ENCODE data around the gene SMYD2. TPM values are rescaled to one million over a fixed set of nuclear protein-coding genes. Genes with fewer than 3 reads are reported as not detected.

Gene SMYD2
- total RNA-seq, 4 donors from 2014 or later: 25.3 to 30.7 (median 27.8) TPM

DNA sequence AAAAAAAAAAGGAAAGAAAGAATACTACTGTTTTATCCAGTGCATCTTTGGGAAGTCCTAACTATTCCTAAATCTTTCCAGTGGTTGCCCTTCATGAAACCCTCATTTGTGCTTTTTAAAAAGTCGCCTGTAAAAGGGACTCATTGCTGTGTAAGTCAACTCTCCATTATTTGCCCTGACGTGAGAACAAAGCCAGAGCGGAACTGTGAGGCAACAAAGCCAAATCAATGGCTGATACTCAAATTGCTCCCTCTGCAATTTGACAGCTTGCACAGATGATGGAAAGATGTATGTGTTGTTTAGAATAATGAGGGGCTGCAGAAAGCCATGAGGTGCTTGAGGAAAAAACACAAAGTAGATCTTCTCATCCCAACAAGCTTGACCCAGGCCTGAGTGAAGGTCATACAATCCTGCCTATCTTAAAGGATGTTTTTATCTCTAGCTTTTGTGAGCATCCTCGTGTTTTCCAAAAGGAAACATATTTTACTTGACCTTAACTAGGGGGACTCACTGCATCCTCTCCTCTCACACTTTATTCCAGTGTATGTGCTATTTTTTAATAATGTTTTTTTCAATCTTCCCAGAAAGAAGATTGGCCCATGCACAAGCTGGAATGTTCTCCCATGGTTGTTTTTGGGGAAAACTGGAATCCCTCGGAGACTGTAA, 33.4 kb downstream of the SMYD2 start:
- H3K4me3 ChIP-seq: no peak overlapping the region
- TF ChIP-seq, protein P1, sequence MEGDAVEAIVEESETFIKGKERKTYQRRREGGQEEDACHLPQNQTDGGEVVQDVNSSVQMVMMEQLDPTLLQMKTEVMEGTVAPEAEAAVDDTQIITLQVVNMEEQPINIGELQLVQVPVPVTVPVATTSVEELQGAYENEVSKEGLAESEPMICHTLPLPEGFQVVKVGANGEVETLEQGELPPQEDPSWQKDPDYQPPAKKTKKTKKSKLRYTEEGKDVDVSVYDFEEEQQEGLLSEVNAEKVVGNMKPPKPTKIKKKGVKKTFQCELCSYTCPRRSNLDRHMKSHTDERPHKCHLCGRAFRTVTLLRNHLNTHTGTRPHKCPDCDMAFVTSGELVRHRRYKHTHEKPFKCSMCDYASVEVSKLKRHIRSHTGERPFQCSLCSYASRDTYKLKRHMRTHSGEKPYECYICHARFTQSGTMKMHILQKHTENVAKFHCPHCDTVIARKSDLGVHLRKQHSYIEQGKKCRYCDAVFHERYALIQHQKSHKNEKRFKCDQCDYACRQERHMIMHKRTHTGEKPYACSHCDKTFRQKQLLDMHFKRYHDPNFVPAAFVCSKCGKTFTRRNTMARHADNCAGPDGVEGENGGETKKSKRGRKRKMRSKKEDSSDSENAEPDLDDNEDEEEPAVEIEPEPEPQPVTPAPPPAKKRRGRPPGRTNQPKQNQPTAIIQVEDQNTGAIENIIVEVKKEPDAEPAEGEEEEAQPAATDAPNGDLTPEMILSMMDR (IDR thresholded peaks at IDR 0.05): no peak
- no peak for TF ChIP-seq POLR2AphosphoS5 (IDR thresholded peaks at IDR 0.05)
- no peak for TF ChIP-seq EP300 (IDR thresholded peaks at IDR 0.05)
- no peak for TF ChIP-seq POLR2A (IDR thresholded peaks at IDR 0.05)
- DNase-seq (ENCODE audit: low spot score in 2 of 2): no peak
- H3K4me1 ChIP-seq: no peaks in the 10 kb centered on the region
- H3K27me3 ChIP-seq: no peaks in the 10 kb centered on the region
- H3K36me3 ChIP-seq: peaks cover 11% of the 10 kb centered on the region
- H3K27ac ChIP-seq: no peak overlapping the region
- H3K9me3 ChIP-seq: no peaks in the 10 kb centered on the region
- WGBS: 91% methylated on average over 5 of the region's 5 CpGs

DNA sequence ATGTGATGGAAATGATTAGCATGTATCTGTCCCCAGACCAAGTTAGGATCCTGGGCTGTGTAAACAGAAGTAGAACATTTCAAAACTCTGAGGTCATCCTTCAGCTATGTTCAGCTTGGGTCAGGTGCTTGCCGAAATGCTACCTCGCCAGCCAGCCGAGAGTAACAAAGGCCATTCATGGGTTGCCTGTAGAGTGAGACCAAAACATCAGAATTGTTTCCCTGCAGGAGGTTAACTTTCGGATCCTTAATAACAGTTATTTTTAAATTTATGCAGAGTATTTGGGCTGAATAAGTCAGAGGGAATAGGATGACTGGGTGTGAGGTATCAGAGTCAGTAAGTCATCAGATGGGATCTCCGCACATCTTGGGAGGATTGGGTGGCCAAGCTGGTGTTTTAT, 35.6 kb downstream of the SMYD2 start:
- H3K4me3 ChIP-seq: no peak overlapping the region
- DNase-seq (ENCODE audit: low spot score in 2 of 2): no peak
- no peaks in the 10 kb centered on the region for H3K9me3 ChIP-seq
- no peaks in the 10 kb centered on the region for H3K27me3 ChIP-seq
- H3K36me3 ChIP-seq: peaks cover 17% of the 10 kb centered on the region
- no peak overlapping the region for H3K27ac ChIP-seq
- WGBS: 82% methylated on average over 5 of the region's 5 CpGs
- H3K4me1 ChIP-seq: no peaks in the 10 kb centered on the region
- TF ChIP-seq POLR2A (IDR thresholded peaks at IDR 0.05) (no peak), POLR2AphosphoS5 (IDR thresholded peaks at IDR 0.05) (no peak), EP300 (IDR thresholded peaks at IDR 0.05) (no peak)
- TF ChIP-seq, protein P1 (IDR thresholded peaks at IDR 0.05): no peak

DNA sequence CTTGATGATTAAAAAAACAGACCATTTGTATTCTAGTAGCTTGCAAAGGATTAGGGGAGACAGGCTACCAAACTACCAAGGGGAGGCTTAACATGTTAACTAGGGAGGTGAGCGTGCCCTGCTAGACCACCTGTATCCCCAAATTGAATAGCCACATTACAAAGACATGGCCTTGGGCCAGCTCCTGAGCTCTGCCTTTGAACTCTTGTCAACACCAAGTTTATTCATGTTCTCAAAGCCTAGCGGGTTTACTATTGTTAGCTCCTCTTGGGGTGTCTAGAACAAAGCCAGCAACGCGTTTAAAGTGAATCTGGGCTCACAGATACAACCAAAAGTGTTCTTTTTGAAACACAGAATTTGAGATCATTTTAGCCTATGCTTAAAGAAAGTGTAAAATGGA, 36.3 kb downstream of the SMYD2 start:
- Histone ChIP-seq H3K4me1 (no peaks in the 10 kb centered on the region), H3K36me3 (peaks cover 17% of the 10 kb centered on the region), H3K27ac (no peak overlapping the region), H3K27me3 (no peaks in the 10 kb centered on the region), H3K9me3 (no peaks in the 10 kb centered on the region), H3K4me3 (no peak overlapping the region)
- TF ChIP-seq, protein P1 (IDR thresholded peaks at IDR 0.05): no peak
- TF ChIP-seq EP300 (IDR thresholded peaks at IDR 0.05) (no peak), POLR2AphosphoS5 (IDR thresholded peaks at IDR 0.05) (no peak), POLR2A (IDR thresholded peaks at IDR 0.05) (no peak)
- no peak for DNase-seq (ENCODE audit: low spot score in 2 of 2)
- 76% methylated on average over 4 of the region's 4 CpGs for WGBS

DNA sequence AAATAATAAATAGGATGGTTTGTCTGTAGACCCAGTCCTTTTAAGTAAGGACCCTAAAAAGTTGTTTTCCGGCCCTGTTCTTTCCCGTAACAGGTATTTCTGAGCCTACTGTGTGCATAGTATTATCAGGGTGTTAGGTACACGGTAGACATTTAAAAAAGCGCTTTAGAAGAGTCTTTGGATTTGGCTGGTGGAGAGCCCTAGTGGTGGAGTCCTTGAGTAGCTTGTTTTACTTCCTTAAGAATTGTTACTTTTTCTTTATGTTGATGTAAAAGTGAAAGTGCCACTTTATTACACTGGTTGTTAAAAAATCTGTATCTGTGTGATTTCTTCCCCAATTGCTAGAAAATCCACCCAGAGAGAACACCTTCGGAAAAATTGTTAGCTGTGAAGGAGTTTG, 36.8 kb downstream of the SMYD2 start:
- no peaks in the 10 kb centered on the region for H3K4me1 ChIP-seq
- no peak overlapping the region for H3K4me3 ChIP-seq
- H3K9me3 ChIP-seq: no peaks in the 10 kb centered on the region
- H3K36me3 ChIP-seq: peaks cover 17% of the 10 kb centered on the region
- H3K27me3 ChIP-seq: no peaks in the 10 kb centered on the region
- H3K27ac ChIP-seq: no peak overlapping the region
- TF ChIP-seq EP300 (IDR thresholded peaks at IDR 0.05): no peak
- TF ChIP-seq, protein P1 (IDR thresholded peaks at IDR 0.05): no peak
- no peak for TF ChIP-seq POLR2A (IDR thresholded peaks at IDR 0.05)
- TF ChIP-seq POLR2AphosphoS5 (IDR thresholded peaks at IDR 0.05): no peak
- WGBS: 88% methylated on average over 5 of the region's 5 CpGs
- DNase-seq (ENCODE audit: low spot score in 2 of 2): no peak

- no peaks in the 10 kb centered on the region for H3K4me1 ChIP-seq
- no peak for DNase-seq (ENCODE audit: low spot score in 2 of 2)
- no peak overlapping the region for H3K27ac ChIP-seq
- TF ChIP-seq POLR2AphosphoS5 (IDR thresholded peaks at IDR 0.05): no peak
- no peak for TF ChIP-seq EP300 (IDR thresholded peaks at IDR 0.05)
- TF ChIP-seq, protein P1 (IDR thresholded peaks at IDR 0.05): no peak
- no peak for TF ChIP-seq POLR2A (IDR thresholded peaks at IDR 0.05)
- H3K36me3 ChIP-seq: peaks cover 17% of the 10 kb centered on the region
- H3K27me3 ChIP-seq: no peaks in the 10 kb centered on the region
- 49% methylated on average over 6 of the region's 6 CpGs for WGBS
- H3K4me3 ChIP-seq: no peak overlapping the region
- H3K9me3 ChIP-seq: no peaks in the 10 kb centered on the region
Observed at GRCh38 chr1:214318356-214318755, 37.4 kb downstream of the SMYD2 start.
